Nucleus accumbens (tissue), 56 donors: ENCODE data around the gene FOXI1.

ENCODE experiments used
- DNase-seq, 56 donors: peaks; one replicate each; lab custom pipeline; 2025; lab: John Stamatoyannopoulos, UW

The FOXI1 gene

GRCh38 chr5:170117736-170118135 is 12.0 kb downstream of the FOXI1 start:
- no peak for DNase-seq

DNA sequence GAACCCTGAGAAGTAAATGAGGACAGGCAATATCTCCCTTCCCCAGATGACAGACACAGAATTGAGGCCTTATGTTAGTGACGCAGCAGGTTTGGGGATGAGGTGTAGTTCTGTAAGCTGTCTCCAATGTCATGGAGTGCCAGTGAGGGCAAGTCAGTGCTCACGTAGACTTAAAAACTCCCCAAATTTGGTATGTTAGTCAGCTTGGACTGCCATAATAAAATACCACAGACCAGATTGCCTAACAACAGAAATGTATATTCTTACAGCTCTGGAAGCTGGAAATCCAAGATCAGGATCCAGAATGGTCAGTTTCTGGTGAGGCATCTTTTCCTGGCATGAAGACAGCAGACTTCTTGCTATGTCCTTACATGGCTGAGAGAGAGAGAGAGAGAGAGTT is 14.9 kb downstream of the FOXI1 start:
- DNase-seq: no peak

GRCh38 chr5:170121321-170121720 is 15.6 kb downstream of the FOXI1 start:
- DNase-seq: no peak

DNA sequence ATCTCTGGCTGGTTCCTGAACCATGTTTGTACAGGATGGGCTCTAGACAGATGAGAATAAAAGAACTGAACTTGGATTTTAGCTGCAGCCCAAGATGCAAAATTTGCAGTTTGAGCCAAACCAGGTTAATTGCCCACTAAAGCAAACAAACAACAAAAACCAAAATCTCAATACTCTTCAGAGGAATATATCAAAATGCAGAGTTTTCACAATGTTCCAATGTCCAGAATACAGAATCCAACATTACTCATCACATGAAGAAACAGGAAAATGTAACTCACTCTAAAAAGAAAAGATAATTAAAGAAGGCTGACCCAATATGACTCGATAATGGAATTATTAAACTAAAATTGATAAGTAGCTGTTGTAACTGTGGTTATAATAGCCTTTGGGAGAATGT is 20.4 kb downstream of the FOXI1 start:
- DNase-seq: no peak

GRCh38 chr5:170126626-170127025 is 20.9 kb downstream of the FOXI1 start:
- DNase-seq: no peak

DNA sequence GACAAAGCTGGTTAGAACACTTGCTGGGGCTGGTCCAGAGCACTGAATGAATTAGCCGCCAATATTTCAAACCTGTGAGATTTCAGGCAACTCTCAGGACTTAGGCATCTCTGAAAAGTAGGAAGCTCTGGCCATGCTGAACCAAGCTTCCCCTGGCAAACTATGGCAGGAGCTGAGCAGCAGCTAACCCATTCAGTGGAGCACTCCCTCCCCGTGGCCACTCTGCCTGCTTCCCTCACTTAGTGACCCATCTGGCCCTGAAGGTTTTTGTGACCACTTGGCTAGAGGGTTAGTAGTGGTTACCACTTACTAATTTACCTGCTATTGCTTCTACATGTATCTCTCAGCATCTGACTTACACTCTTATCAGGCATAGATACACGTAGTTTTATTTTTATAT is 25.5 kb downstream of the FOXI1 start:
- no peak for DNase-seq

- no peak for DNase-seq
These were observed 26.7 kb downstream of the FOXI1 start for GRCh38 chr5:170132269-170132975.

DNA sequence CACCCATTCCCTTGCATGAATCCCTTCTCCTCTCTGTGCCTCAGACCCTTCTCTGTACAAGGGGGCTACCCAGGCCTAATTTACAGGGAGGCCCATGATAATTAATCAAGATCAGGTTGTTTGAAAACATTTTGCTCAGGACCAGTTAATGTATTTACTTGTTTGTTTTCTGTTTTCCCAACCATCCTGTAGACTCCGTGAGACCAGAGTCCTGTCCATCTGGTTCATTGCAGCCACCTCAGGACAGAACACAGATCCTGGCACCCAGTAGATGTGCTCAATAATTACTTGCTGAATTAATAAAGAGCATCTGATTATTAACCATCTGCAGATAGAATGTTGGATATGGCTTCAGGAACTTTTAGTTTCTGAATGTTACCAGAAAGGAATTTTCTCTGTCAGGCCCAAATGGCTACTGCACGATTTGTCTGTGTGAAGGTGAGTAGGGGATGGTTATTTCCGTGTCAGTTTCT is 27.3 kb downstream of the FOXI1 start:
- no peak for DNase-seq

DNA sequence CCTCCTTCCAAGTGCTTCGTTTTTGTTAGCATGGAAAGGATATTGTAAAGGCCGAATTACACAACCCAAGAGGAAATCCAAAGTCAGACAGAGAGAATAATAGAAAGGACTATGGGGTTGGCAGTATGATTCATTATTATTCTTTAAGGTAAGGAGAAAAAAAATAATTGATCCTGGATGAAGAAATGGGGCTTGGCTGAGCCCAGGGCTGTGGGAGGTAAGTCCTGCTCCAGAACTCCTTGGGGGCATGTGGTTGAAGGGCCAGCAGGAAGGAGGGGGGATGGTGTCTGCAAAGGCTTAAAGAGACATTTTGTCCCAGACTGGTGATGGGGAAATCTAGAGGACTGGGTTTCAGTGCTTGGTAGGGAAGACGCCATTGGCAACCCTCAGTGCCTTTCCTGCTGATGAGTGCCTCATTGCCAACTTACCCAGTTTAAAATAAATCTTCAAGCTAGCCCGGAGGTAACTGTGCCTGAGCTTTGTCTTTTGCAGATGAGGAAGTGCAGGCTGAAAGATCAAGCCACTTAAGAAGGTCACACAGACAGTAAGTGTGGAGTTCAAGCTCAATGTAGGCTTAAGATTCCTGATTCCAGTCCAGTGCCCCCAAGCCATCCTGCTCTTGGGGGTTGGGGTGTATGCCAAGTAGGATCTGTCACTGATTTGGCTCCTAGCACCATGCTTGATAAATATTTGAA is 30.2 kb downstream of the FOXI1 start:
- DNase-seq: no peak

- no peak for DNase-seq
These were observed 30.8 kb downstream of the FOXI1 start for GRCh38 chr5:170136506-170136905.

- no peak for DNase-seq
These were observed 32.1 kb downstream of the FOXI1 start for GRCh38 chr5:170137694-170138214.

DNA sequence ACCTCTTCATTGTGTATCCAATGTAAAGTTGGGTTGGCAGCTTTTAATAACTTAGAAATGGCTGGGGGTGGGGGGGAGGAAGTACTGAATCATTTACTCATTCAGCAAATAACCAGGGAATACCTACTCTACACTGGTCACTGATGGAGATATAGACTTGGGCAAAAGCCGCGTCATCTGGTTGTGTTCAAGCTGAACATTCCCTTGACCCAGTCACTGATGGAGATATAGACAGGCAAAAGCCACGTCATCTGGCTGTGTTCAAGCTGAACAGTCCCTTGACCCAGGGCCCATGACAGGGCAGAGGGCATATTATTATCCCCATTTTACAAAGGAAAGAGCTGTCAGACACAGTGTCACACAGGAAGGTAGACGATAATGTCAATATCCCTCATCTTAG is 32.6 kb downstream of the FOXI1 start:
- DNase-seq: no peak

DNA sequence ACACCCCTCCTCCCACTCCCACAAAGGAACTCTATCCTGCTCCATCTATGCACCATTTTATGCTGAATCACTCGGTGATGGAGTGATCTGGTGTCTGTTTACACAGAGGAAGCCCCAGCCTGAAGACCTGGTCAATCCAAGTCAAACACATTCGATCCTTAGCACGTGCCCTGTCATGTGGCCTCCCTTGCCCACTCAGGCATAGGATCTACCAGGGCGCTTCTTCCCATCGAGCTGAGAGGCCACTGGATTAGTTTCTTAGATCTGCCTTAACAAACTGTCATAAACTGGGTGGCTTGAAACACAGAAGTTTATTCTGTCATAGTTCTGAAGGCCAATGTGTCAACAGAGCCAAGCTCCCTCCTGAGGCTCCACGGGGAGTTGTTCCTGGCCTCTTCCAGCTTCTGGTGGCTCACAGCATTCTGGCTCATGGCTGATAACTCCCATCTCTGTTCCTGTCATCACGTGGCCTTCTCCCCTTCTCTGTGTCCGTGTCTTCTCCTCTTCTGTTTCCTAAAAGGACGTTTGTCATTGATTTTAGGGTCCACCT is 34.2 kb downstream of the FOXI1 start:
- no peak for DNase-seq

DNA sequence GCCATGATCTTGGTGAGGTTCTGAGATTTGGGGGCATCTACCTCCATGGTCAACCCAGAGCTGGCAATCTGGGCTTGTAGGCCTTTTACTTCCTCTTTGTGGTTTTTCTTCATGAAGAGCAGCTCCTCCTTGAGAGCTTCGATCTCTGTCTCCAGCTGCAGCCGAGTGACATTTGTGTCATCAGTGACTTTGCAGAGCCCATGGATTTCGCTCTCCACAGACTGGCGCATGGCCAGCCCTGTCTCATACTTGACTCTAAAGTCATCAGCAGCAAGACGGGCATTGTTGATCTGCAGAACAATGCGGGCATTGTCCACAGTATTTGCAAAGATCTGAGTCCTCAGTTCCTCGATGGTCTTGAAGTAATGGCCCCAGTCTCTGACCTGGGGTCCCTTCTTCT is 35.5 kb downstream of the FOXI1 start:
- DNase-seq: peak in 26 of 56 donors; percentile 3 to 67 (median 31)

GRCh38 chr5:170141636-170142035 is 35.9 kb downstream of the FOXI1 start:
- no peak for DNase-seq

DNA sequence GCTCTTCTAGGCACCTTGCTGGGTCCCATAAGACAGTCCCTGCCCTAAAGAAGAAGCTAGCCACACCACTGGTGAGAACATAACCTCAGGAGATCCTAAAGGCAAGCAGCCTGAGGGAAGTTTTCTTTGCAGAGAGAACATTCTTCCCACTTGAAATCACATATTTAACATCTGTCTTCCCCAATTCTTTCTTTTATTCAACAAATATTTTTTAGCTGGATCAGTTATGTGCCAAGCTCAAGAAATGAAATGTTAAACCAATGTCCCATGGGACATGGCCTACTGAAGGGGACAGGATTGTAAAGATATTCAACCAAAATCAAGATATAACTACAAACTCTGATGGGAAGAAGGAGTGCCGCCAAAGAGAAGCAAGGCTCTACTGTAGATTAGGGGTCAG is 36.5 kb downstream of the FOXI1 start:
- no peak for DNase-seq

GRCh38 chr5:170143091-170143490 is 37.4 kb downstream of the FOXI1 start:
- no peak for DNase-seq

DNA sequence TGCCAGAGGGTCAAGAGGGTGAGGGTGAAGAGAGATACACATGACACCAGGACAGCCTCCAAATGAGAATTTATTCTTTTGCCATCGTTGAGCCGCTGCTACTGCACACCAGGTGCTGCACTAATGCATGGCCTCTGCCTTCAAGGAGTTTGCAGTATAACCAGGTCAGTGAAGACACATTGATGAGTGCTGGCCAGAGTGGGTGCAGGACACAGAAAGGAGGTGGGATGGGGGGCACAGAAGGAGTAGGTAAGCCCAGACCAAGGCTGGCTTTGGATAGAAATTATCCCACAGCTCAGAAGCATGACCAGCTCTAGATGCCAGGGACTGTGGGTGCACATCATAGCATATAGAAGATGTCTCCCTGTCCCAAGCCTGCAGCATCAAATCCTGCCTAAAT is 38.0 kb downstream of the FOXI1 start:
- DNase-seq: no peak

DNA sequence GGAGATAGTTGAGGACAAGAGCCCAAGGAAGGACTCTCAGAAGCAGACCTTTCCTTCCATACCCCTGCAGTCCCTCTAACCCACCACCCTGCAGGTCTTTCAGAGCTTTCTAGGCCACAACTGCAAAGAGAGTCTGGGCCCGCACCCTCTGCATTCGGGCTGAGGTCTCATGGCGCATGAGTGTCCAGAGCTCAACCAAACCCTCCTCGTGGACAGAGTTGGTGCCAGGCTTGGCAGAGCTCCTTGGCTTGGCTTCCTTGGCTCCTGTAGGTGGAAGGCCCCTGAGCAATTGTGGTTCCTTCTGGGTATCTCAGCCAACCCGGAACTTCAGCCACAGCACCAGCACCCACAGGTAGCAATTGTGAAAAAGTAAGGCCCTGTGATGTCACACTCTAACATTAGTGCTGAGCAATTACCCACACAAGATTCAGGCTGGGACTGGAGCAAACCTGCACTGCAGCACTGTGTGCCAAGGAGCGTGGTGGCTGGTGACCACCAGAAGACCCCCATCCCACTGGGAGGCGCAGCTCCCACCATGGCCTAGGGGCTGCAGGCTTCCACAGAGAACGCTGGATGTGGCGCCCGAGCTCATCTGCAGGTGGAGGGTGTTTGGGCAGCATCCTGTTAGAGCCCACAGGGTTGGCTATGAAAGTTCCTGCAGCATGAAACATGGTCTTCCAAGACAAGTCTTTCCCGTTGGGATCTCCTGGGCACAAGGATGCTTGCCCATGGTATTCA is 38.8 kb downstream of the FOXI1 start:
- DNase-seq: no peak

GRCh38 chr5:170145462-170145861 is 39.8 kb downstream of the FOXI1 start:
- no peak for DNase-seq
